Dermis blood vessel endothelial cell (primary cell): Measurements from ENCODE around the gene ZNF468. TPM values are rescaled to one million over a fixed set of nuclear protein-coding genes. Genes with fewer than 3 reads are reported as not detected.
"Not testable (repeated sequence)": the region's sequence is repeated elsewhere in the genome, so short reads cannot be mapped to it uniquely, and the experiment has no call there.

Experiments used
- DNase-seq: peaks from one replicate; pipeline ENCODE4 v3.0.0; 2010
- total RNA-seq: library from RNA; depleted of rRNA; stranded (reverse); fragments of >200 nt; gene quantifications from 2 replicates; pipeline ENCODE4 v1.2.3, GENCODE V29; 2014

ZNF468 gene
- 23.5 and 24.8 TPM in 2 replicates for total RNA-seq

DNA sequence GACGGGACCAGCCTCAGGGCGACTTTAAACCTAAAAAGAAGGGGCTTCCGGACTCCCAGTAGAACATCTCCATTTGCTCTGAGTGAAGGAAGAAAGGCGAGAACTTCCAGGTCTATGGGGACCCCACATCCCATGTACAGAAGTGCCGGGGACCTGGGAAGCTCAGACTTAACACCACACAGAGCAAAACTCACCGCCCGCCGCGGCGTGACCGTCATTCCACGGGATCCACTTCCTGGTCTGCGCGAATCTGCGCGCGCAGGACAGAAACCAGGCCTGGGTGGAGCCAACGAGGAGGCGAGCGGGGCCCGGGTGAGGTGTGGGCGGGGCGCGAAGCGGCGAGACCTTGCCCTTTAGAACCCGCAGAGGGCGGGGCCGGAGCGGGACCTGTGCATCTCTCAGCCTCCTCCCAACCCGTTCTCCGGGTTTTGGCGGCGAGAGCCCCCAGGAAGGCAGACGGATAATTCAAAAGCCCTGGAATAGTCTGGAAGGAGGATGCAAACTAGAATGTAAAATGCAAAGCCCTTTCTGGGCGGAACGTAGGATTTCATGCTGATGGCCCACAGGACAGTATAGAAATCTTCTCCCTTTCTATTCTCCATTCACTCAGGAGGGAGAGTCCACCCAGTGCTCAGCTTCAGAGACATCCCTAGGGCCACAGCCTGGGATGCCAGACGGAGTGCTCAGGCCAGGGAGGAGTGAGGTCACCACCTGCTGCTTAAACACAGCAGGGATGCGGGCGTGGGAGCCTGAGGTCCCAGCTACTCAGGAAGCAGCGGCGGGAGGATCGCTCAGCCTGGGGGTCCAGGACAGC lies at the start of gene ZNF468:
TSS of gene ZNF468 (minus strand) at position 242 of the 814 bp plus-strand sequence. CDS start 3,347 bp downstream, outside the sequence.
- DNase-seq: peak; percentile 70

DNA sequence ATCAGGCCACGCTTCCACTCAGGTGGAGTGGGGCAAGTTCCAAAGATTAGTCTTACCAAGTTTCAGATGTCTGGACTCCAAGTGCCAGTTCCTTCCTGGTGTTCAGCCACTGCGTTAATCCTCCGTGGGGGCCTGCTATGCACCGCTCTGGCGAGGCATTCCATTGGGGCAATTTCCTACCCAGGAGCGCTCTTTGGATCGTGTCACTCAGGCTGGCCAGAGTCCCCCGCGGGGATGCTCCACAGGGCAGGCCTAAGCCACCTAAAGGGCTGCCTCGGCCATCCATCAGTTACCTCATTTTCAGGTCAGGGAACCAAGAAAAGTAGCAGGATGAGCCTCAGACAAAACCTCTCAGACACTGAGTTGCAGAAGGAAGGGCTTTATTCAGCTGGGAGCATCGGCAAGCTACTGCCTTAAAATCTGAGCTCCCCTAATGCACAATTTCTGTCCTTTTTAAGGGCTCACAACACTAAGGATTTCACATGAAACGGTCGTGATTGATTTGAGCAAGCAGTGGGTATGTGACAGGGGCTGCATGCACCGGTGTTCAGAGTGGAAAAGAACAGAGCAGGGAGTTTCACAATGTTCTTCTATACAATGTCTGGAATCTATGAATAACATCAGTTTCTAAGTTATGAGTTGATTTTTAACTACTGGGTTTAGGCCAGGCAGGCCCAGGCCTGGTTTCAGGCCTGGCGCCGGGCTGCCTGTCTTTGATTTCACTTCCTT lies 46.8 kb upstream of the ZNF468 start:
- DNase-seq: not testable (repeated sequence)

DNA sequence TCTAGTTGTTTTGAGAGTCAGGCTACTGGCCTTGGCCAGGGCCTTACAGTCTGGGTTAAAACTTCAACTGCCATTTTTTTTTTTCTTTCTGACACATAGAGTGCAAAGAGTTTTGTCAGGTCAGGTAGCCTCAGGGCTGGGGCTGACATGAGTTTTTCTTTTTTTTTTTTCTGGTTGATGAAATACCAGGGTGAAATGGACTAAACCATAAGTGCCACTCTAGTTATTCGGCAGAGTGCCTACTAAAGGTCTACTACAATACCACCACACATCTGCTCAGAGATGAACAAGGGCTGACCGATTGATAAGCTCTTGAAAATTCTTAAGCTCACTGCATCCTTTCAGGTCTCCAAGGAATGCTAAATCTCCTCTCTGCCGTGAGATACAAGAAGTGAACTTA lies 44.4 kb upstream of the ZNF468 start:
- DNase-seq: no peak

DNA sequence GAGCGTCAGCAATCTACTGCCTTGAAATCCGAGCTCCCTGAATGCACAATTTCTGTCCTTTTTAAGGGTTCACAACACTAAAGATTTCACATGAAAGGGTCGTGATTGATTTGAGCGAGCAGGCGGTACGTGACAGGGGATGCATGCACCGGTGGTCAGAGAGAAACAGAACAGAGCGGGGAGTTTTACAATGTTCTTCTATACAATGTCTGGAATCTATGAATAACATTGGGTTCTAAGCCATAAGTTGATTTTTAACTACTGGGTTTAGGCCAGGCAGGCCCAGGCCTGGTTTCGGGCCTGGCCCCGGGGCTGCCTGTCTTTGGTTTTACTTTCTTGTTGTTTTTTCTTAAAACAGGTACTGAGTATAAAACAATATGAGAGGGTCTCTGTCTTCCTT lies 41.2 kb upstream of the ZNF468 start:
- not testable (repeated sequence) for DNase-seq

DNA sequence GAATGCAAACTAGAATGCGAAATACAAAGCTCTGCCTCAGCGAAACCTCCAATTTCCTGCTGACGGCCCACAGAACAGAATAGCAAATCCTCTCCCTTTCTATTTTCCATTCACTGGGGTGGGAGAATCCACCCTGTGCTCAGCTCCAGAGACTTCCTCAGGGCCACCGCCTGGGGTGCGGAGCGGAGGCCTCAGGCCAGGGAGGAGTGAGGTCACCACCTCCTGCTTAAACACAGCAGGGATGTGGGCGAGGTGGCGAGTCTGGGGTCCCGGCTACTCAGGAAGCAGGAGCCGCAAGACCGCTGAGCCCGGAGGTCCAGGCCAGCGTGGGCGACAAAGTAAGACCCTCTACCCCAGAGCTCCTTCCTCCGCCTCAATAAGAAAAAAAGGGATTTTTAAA lies 40.7 kb upstream of the ZNF468 start:
- DNase-seq: peak; percentile 2

DNA sequence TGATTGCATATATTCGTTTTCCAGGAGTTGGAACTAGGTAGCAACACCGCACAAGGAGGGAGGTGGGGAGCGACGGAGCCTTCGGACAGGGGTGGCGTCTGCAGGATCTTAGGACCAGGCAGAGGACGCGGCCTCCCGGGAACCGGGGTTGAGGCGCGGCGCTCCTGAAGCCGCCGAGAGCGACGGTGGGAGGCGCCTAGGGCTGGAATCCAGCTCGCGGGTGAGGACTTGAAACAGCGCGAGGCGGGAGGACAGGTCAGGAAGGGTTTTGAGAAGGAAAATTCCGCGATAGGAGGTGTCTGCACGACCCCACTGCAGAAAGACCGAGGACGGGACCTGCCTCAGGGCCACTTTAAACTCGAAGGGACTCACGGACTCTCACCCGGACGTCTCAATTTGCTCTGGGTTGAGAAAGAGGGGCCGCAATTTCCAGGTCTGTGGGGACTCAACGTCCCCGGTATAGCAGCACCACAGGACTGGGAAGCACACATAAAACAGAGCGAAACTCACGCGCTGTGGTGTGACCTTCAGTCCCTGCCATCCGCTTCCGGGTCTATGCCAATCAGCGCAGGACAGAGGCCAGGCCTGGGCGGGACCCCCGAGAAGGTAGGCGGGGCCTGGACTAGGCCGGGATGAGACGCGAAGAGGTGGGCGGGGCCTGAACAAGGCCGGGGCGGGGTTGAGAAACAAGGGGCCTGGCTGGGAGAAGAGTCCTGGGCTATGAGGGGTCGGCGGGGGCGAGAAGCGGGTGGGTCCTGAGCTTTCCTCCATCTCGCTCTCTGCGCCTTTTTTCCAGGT lies 39.9 kb upstream of the ZNF468 start, which contains the start of gene ZNF320:
TSS of gene ZNF320 (minus strand) at position 498 of the 798 bp plus-strand sequence. CDS start 7,380 bp downstream, outside the sequence.
- peak; percentile 97 for DNase-seq

DNA sequence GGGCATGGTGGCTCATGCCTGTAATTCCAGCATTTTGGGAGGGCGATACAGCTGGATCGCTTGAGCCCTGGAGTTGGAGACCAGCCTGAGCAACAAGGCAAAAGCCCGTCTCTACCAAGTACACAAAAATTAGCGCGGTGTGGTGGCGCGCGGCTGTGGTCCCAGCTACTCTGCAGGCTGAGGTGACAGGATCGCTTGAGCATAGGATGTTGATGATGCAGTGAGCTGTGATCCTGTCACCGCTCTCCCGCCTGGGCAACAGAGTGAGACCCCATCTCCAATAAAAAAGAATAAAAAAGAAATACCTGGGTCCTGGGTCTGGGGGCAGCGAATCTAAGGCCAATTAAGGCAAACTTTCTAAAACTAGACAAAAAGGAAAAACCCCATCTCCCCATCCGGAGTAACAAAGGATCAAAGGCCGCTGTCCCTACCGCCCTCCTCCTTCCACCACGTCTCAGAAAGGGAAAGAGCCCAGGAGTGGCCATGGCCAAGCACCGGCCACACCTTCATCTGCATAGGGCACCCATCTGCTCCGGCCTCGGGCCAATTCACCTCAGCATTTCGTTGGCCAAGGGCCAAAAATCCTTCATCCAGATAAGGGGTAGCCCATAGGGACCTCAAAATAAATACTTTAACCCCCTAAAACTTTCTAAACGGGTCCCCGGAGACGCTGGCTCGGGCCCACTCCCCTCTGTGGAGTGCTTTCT lies 39.2 kb upstream of the ZNF468 start:
- DNase-seq: peak; percentile 53

DNA sequence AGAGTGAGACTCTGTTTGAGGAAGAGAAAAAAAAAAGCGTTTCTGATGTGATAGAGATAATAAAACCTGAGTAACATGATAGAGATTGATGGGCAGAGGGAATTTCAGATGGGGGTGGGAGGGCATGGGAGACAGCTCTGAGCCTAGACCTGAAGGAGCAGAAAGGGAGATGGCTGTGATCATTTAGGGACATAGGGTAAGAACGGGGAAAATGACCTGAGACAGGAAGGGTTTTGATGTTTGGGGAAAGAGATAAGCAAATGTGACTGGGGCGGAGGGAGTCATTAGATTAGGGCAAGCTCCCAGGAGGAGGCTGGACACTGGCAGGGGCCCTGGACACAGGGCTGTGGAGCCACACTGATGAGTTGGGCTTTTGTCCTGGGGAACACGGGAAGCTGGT lies 33.9 kb upstream of the ZNF468 start:
- DNase-seq: no peak

DNA sequence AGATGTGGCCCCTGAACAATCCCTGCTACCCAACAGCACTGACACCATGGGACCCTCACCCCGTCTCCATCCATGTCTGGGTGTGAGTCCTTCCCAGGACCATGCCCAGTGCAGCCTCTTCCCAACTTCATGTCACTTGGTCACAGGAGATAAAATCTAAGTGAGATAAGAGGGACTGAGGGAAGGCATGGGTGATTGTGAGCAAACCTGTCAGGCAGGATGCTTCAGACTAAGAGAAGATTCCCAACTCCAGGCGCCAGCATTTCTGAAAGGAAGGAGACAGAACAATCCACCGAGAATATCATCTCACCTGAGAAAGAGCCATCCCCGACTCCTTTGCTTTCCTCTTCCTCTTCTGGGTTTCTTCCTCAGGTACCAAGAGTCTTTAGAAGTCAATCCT lies 32.5 kb upstream of the ZNF468 start:
- DNase-seq: no peak

DNA sequence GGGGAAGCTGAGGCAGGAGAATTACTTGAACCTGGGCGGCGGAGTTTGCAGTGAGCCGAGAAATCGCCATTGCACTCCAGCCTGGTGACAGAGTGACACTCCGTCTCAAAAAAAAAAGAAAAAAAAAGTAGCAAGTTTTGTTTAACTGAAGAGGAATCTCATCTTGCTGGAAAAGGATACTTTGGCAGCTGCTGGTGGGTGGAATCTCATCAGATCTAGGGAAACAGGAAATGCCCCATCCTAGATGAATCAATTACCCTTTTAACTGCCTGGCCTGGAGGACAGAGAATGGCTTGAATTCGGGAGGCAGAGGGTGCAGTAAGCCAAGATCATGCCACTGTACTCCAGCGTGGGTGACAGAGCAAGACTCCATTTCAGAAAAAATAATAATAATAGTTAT lies 31.7 kb upstream of the ZNF468 start:
- no peak for DNase-seq

DNA sequence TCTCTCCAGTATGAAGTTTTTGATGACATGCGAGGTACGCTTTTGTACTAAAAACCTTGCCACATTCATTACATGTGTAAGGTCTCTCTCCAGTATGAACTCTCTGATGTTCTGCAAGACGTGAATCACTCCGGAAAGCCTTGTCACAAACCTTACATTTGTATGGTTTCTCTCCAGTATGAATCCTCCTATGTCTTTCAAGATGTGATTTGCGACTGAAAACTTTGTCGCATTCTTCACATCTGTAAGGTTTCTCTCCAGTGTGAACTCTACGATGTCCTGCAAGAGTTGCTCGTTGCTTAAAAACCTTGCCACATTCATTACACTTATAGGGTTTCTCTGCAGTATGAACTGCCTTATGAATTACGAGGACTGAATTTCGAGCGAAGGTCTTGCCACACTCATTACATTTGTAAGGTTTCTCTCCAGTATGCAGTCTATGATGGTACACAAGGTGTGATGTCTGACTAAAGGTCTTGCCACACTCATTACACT lies 23.5 kb upstream of the ZNF468 start:
- no peak for DNase-seq

DNA sequence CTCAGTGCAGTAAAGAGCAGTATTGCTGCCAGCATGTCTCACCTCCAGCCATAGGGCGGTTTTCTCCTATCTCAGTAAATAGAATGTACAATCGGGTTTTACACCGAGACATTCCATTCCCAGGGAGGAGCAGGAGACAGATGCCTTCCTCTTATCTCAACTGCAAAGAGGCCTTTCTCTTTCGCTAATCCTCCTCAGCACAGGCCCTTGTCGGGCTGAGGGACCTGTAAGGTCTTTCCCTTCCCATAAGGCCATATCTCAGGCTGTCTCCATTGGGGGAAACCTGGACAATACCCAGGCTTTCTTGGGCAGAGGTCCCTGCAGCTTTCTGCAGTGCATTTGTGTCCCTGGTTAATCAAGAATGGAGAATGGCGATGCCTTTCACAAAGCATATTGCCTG lies 15.6 kb upstream of the ZNF468 start:
- not testable (repeated sequence) for DNase-seq

DNA sequence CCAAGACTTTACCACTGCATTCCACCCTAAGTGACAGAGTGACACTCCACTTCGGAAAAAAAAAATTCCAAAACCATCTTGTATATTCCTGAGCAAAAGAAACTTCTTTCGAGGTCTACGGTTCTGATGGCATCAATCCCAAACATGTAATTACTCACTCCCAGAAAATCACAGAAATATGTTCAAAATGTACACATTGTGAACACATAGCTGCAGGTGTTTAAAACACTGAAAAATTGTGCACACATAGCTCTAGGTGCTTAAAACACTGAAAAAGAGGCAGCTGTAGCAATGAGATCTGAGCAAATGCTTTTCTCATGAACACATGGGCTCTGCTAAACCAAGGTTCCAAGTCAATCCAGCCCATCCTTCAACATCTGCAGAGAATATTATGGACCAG lies 14.0 kb upstream of the ZNF468 start:
- DNase-seq: no peak

DNA sequence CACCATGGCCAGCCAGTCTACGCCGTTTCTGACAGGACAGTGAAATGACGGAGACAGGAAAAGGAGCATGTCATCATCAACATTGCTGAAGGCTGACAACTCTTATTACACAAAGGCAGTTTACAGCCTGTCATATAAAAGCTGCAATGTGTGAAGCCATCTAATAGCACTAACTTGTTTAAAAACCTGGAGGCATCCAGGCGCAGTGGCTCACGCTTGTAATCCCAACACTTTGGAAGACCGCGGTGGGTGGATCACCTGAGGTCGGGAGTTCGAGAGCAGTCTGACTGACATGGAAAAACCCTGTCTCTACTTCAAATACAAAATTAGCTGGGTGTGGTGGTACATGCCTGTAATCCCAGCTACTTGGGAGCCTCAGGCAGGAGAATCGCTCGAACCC lies 10.6 kb upstream of the ZNF468 start:
- not testable (repeated sequence) for DNase-seq

DNA sequence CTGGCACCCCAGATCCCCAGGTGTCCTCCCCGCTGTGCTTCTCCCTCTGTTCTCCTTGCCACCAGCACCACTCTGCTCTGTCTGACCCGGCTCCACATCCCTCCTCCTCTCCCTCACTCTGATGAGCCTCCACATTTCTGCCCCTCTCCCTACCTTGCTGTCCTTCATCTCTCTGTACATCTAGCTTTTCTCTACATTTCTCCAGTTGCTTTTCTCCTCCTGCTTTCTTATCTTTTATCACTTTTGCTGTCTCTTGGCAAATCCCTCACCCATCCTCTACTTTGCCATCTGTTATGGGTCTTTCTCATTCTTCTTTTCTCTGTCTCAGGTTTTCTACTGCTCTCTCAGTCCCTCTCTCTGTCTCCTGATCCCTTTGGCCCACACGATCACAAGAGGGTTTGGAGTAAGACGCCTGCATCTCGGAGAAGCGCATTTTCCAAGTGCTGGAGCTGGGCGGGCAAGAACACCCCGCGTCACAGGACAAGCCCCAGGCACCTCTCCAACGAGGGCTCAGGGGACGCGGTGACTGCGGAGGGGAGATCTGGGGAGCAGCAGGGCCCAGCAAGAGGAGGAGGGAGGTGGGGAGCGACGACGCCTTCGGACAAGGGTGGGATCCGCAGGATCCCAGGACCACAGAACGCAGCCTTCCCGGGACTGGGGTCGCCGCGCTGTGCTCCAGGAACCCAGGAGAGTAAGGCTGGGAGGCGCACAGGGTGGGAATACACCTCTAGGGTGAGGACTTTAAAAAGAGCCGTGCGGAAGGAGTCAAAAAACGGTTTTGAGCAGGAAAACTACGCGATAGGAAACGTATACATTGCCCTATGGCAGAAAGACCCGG lies 660 bp downstream of the ZNF468 start:
- DNase-seq: peak; percentile 24

DNA sequence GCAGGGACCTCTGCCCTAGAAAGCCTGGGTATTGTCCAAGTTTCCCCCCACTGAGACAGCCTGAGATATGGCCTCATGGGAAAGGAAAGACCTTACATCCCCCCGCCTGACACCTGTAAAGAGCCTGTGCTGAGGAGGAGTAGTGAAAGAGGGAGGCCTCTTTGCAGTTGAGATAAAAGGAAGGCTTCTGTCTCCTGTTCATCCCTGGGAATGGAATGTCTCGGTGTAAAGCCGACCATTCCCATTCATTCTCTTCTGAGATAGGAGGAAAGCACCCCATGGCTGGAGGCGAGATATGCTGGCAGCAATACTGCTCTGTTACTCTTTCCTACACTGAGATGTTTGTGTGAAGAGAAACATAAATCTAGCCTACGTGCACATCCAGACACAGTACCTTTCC lies 10.1 kb downstream of the ZNF468 start:
- DNase-seq: not testable (repeated sequence)

DNA sequence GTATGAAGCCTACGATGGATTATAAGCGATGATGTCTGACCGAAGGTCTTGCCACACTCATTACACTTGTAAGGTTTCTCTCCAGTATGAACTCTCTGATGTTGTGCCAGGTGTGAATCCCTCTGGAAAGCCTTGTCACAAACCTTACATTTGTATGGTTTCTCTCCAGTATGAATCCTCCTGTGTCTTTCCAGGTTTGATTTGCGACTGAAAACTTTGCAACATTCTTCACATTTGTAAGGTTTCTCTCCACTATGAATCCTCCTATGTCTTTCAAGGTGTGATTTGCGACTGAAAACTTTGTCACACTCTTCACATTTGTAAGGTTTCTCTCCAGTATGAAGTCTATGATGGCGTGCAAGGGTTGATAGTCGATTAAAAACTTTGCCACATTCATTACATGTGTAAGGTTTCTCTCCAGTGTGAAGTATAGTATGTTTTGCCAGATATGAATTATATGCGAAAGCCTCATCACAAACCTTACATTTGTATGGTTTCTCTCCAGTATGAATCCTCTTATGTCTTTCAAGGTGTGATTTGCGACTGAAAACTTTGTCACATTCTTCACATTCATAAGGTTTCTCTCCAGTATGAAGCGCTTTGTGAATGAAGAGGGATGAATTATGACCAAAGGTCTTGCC lies 16.5 kb downstream of the ZNF468 start:
- not testable (repeated sequence) for DNase-seq

DNA sequence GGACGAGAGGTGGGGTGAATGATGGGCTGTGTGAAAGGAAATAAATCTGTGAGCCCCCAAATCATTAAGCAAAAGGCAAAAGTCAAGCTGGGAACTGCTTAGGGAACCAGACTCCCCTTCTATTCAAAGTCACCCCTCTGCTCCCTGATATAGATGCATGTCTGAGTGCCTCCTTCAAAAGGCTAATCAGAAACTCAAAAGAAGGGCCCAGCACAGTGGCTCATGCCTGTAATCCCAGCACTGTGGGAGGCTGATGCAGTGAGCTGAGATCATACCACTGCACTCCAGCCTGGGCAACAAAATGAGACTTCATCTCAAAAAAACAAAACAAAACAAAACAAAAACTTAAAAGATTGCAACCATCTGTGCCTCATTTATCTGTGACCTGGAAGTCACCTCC lies 23.1 kb downstream of the ZNF468 start:
- not testable (repeated sequence) for DNase-seq

DNA sequence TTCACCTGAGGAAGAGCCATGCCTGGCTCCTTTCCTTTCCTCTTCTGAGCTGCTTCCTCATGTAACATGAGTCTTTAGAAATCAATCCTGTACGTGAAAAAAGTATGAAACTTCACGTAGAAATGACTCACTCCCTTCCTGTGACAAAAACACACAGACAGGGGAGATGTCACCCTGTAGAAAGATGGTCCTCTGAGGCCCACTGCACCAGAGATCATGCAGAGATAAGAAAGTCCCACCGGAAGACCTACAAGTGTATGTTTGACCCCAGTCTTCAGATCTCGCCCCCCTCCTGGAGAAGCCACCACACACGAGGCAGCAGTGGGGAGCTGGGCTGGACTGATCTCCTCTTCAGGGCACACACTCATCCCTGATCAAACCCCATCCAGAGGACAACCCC lies 23.9 kb downstream of the ZNF468 start:
- not testable (repeated sequence) for DNase-seq

DNA sequence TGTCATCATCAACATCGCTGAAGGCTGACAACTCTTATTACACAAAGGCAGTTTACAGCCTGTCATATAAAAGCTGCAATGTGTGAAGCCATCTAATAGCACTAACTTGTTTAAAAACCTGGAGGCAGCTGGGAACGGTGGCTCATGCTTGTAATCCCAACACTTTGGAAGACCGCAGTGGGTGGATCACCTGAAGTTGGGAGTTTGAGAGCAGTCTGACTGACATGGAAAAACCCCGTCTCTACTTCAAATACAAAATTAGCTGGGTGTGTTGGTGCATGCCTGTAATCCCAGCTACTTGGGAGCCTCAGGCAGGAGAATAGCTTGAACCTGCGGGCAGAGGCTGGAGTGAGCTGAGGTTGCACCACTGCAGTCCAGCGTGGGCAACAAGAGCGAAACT lies 27.6 kb downstream of the ZNF468 start:
- DNase-seq: not testable (repeated sequence)

DNA sequence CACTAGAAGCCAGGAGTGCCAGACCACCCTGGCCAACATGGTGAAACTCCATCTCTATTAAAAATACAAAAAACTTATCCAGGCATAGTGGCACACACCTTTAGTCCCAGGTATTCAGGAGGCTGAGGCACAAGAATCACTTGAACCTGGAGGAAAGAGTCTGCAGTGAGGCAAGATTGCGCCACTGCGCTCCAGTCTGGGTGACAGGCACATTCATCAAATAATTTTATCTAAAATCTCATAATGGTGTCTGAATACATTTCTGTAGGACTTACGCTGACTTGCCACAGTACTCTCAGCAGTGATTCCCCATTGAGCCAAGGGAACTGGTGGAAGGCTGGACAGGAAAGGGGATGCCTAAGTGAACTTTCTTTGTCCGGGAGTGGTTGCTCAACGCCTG lies 31.7 kb downstream of the ZNF468 start:
- DNase-seq: no peak
